T1000 (cell line): ENCODE measurements around the gene EFCAB6.
"Not testable (repeated sequence)": the region's sequence is repeated elsewhere in the genome, so short reads cannot be mapped to it uniquely, and the experiment has no call there.

Source experiments
- DNase-seq: peaks from one replicate; lab custom pipeline; 2025; ENCODE audit warnings: mixed read lengths; lab: John Stamatoyannopoulos, UW

The EFCAB6 gene

GRCh38 chr22:43706151-43706550 is 106.0 kb downstream of the EFCAB6 start:
- DNase-seq: no peak

- no peak for DNase-seq
Measured at GRCh38 chr22:43704051-43704450, 108.1 kb downstream of the EFCAB6 start.

DNA sequence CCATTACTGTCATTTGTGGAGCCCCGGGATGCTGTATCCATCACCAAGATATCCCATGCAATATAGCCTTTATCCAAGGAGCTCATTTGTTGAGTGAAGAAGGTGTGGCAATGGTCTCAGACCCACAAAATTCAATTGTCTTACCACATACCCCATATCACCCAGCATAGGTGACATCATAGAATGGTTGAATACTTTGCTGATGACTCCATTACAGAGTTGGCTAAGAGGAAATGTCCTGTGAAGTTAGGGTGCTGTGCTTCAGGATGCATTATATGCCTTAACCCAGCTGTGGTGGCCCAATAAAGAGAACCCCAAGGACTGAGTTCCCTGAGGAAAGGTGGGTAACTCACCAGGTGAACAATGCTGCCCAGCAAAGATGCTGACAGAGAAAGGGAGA is 113.7 kb downstream of the EFCAB6 start:
- DNase-seq: no peak

DNA sequence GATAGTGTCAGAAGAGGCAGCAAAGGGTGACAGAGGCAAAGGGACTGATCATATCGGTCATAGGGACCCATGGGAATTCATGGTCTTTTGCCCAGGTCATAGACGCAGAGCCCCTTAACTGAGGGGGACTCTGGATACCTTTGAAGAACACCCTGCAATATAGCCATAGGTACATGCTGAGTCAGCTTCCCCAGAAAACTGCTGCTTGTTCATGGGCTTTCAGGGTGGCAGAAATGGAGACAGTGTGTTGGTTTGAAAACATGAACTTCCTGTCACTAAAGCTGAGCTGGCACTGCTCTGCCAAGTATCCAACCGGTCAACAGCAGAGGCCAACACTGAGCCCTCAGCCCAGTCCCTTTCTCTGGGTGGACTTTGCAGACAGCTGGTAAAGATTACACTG is 114.2 kb downstream of the EFCAB6 start:
- no peak for DNase-seq

DNA sequence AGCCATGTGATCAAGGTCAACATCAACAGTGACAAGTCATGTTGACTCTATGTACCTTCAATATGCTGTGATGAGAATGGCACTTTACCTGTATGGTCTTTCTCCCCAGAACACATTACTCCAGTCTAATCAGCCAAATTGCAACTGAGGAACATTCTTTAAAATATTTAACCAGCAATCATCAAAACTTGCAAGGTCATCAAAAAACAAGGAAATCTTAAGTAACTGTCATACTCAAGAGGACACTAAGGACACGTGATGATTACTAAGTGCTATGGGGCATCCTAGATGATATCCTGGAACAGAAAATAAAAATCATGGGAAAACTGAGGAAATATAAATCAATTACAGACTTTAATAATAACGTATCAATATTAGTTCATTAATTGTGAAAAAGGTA is 118.9 kb downstream of the EFCAB6 start:
- no peak for DNase-seq

GRCh38 chr22:43689356-43689755 is 122.7 kb downstream of the EFCAB6 start:
- DNase-seq: no peak

- DNase-seq: no peak
Measured at GRCh38 chr22:43682851-43683250, 129.3 kb downstream of the EFCAB6 start.

DNA sequence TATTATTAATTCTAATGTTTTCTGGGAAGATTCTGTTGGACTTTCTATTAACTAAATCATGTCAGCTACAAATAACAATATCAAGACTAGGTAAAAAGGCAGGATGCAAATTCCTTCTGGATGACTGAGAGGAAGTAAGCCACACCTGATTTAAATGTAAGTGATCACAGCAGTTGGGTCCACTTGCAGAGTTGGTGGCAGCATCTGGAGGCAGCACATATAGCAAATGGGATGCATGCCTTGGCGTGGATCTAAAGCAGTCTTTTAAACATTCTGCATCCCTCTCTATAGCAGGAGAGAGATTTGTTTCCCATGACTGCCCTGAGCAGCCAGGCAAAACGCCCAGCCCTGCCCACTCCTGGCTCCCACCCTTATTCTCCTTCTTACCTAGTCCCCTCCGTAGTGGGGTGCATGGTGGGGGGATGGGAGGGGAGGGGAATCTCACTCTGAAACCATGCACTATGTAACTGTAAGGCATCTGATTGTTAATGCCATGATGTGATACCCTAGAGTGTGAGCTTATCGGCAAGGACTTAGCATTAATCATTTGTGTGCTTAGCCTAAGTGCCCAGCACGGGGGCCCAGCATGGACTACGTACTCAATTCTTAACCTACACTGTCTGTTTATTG is 130.3 kb downstream of the EFCAB6 start:
- DNase-seq: no peak

DNA sequence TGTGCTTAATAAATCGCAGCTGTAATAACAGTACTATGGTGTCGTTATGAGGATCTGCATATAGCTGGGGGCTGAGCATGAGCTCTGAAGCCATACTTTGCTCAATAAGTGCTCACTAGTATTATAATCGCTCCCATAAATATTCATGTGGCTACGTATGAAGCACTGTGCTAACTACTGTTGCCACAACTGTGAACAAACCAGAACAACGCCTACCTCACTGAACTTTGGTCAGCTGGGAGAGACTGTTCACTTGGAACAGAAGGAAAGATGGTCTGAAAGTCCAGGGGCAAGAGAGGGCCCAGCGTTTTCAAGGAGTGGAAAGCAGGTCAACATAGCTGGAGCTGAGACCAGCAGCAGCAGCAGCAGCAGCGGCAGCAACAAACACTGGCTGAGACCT is 141.6 kb downstream of the EFCAB6 start:
- DNase-seq: no peak

- DNase-seq: no peak
Measured at GRCh38 chr22:43669190-43669589, 142.9 kb downstream of the EFCAB6 start.

- DNase-seq: no peak
Measured at GRCh38 chr22:43667656-43668055, 144.4 kb downstream of the EFCAB6 start.

DNA sequence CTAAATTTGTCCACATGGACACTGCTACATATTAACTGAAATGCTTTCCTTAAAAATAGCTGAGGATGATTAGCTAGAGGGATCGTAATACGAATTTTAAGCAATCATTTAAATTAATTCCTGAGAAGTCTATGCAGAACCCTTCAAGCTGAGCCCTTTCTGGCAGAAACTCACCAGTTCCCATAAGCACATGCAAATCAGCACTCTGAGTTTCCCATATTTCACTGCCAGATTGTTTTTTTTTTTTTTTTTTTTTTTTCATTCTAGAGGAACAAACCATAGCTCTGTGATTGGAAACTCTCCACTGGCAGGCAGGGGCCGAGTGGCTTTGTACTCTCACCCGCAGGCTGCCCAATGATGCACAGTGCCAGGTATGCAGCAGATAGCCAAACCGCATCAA is 145.6 kb downstream of the EFCAB6 start:
- no peak for DNase-seq

GRCh38 chr22:43658823-43659222 is 153.3 kb downstream of the EFCAB6 start:
- DNase-seq: no peak

DNA sequence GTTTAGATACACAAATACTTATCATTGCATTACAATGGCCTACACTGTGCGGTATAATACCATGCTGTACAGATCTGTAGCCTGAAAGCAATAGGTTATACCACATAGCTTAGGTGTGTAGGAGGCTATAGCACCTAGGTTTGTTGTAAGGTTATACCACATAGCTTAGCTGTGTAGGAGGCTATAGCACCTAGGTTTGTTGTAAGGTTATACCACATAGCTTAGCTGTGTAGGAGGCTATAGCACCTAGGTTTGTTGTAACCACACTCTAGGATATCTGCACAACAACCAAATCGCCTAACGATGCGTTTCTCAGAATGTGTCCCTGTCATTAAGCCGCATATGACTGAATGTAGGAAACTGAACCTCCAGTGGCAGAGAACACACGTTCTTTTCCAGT is 155.5 kb downstream of the EFCAB6 start:
- DNase-seq: not testable (repeated sequence)

DNA sequence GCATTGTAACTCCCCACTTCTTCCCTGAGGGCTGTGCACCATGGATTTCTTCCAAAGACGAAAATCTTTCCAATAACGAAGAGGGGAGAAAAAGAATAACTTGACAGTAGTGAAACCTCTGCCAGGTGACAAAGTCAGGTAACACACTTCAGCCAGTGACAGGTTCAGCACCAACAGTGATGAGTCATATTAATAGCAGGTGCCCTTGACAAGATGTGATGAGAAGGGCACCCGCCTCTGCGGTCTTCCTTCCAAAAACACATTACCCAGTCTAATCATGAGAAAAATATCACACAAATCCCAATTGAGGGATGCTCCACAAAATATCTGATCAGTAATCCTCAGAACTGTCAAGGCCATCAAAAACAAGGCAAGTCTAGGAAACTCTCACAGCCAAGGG is 157.8 kb downstream of the EFCAB6 start:
- DNase-seq: no peak

- no peak for DNase-seq
Measured at GRCh38 chr22:43652845-43653244, 159.3 kb downstream of the EFCAB6 start.

- no peak for DNase-seq
Measured at GRCh38 chr22:43643387-43643786, 168.7 kb downstream of the EFCAB6 start.

- no peak for DNase-seq
Measured at GRCh38 chr22:43642319-43643206, 169.5 kb downstream of the EFCAB6 start.

DNA sequence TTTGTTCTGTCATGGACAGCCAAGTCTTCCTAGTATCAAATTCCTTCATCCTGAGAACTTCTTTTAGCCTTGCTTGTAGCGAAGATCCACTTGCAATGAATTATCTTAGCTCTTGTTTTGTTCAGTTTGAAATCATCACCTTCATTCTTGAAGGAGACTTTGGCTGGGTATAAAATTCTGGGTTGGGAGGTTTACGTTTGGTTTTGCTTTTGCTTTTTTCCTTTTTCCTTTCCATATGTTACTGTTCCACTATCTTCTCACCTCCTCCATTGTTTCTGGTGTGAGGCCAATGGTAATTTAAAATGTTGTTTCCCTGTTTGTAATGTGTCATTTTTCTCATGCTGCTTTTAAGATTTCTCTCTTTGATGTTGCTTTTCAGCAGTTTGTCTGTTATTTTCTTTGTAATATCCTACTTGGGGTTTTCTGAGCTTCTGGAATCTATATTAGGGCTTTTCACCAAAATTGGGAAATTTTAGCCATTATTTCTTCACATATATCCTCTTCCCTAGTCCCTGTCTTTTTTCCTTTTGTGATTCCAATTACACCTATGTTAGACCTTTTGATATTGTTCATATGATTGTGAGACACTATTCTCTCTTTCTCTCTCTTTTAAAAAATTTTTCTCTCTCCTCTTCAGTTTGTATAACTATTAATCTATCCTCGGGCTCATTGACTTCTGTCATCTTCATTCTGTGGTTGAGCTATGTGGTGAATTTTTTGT is 172.7 kb downstream of the EFCAB6 start:
- DNase-seq: no peak

- DNase-seq: no peak
Measured at GRCh38 chr22:43637275-43638260, 174.5 kb downstream of the EFCAB6 start.

DNA sequence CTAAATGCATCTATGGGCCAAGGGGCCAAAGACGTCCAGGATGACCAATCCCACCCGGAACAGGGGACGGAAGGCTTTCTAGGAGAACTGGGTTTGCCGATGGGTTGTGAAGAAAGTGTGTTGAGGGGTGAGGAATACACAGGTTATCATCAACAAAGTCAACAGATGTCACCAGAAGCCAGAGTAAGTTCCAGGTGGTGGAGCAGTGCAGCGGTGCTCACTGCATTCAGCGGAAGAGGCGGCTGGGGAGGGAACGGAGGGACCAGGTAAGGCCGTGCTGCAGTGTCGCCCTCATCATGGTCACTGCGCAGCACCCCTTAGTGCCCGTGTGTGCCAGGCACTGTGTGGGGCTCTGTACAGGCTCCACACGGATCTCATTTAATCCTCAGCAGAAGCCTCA is 176.0 kb downstream of the EFCAB6 start:
- DNase-seq: no peak

DNA sequence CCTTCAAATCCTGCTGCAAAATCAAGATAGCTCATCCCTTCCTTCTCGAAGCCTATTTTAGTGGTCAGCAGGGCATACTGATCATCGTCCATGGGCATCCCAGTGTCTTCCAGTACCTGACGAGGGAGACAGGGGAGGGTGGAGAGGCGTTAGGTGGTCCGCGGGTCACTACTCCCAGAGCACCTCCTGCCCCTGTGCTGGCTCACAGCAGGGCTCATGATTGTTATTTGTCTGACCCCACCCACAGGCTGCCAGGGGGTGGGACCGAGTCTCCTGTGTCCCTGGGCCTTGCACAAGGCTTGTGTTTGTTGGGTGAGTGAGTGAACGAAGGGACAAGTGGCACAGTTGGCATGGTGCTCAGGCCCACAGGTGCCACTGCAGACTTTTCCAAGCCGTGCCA is 177.0 kb downstream of the EFCAB6 start:
- no peak for DNase-seq
